ENCODE results near the gene CRYBA2. TPM values are rescaled to one million over a fixed set of nuclear protein-coding genes. Genes with fewer than 3 reads are reported as not detected.

CRYBA2 gene
- polyA plus RNA-seq, 4 donors: 1.3 to 37.0 (median 4.6) TPM

- Histone ChIP-seq H3K9me3 (ENCODE audit: control insufficient read depth in 2 of 2, insufficient read depth in 1 of 2, low read depth in 1 of 2, low read length in 1 of 2) (peaks cover 0 to 2% of the 10 kb centered on the region in 2 donors), H3K27ac (ENCODE audit: low read depth in 1 of 3, low read length in 2 of 3) (no peak overlapping the region), H3K36me3 (ENCODE audit: control insufficient read depth in 3 of 3, insufficient read depth in 2 of 3, low read depth in 1 of 3, low read length in 3 of 3) (no peaks in the 10 kb centered on the region), H3K4me1 (ENCODE audit: control insufficient read depth in 3 of 3, insufficient read depth in 2 of 3, low read depth in 1 of 3, low read length in 2 of 3) (peaks cover 4 to 23% (median 4%) of the 10 kb centered on the region in 3 donors), H3K4me3 (ENCODE audit: low read depth in 1 of 3, low read length in 3 of 3) (peak overlapping the region in 1 of 3 donors; percentile 29), H3K27me3 (ENCODE audit: control insufficient read depth in 3 of 3, insufficient read depth in 3 of 3, low read length in 3 of 3) (peaks cover 11 to 94% (median 55%) of the 10 kb centered on the region in 3 donors)
- WGBS, 3 donors: 1 to 2% (median 2%) methylated on average over 29 to 46 of the region's 46 CpGs
- DNase-seq (no peak), FAIRE-seq (no peak)
Observed at GRCh38 chr2:218981390-218981880, 11.8 kb downstream of the CRYBA2 start.

GRCh38 chr2:218980735-218981389, 12.4 kb downstream of the CRYBA2 start:
- H3K4me3 ChIP-seq (ENCODE audit: low read depth in 1 of 3, low read length in 3 of 3): peak overlapping the region in 1 of 3 donors; percentile 29
- no peaks in the 10 kb centered on the region for H3K36me3 ChIP-seq (ENCODE audit: control insufficient read depth in 3 of 3, insufficient read depth in 2 of 3, low read depth in 1 of 3, low read length in 3 of 3)
- WGBS, 3 donors: 3 to 8% (median 5%) methylated on average over 15 to 26 of the region's 26 CpGs
- H3K4me1 ChIP-seq (ENCODE audit: control insufficient read depth in 3 of 3, insufficient read depth in 2 of 3, low read depth in 1 of 3, low read length in 2 of 3): peaks cover 5 to 24% (median 6%) of the 10 kb centered on the region in 3 donors
- peaks cover 0 to 2% of the 10 kb centered on the region in 2 donors for H3K9me3 ChIP-seq (ENCODE audit: control insufficient read depth in 2 of 2, insufficient read depth in 1 of 2, low read depth in 1 of 2, low read length in 1 of 2)
- FAIRE-seq: no peak
- H3K27ac ChIP-seq (ENCODE audit: low read depth in 1 of 3, low read length in 2 of 3): no peak overlapping the region
- no peak for DNase-seq
- peaks cover 11 to 93% (median 50%) of the 10 kb centered on the region in 3 donors for H3K27me3 ChIP-seq (ENCODE audit: control insufficient read depth in 3 of 3, insufficient read depth in 3 of 3, low read length in 3 of 3)

DNA sequence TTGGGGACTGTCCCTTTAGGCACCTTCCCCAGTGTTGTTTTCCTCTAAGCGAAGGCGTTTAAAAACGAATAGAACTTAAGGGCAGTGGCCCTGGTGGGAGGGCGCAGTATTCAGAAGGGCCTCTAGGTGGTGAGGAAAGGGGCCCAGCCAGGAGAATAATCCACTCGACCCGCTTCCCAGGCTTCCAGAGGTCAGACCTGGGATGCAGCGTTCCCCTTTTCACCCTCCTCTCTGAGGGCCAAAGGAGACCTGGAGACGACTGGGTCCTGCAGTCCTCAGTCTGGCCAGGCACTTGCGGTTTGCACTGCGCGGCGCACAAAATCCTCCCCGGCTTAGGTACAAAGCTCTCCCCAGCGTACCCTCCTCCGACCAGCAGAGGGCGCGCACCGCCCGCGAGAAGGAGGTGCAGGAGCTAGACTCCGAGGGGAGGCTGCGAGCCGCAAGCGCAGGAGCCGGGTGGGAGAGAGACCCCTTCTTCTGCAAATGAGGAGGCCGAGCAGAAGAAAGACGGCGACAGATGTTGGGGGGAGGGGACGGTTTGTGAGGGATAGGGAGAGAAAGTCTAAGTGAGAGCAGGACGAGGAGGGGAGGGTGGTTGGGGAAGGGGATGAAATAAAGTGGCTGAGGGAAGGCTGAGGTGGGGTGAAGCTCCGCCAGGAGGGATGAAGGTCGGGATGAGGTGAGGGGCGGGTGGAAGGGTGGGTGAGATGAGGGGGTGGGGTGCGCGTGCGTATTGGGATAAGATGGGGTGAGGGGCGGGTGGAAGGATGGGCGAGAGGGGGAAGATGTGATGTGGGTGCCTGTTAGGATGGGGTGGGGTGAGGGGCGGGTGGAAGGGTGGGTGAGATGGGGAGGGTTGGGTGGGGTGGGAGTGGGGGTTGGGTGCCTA, 13.1 kb downstream of the CRYBA2 start:
- H3K27me3 ChIP-seq (ENCODE audit: control insufficient read depth in 3 of 3, insufficient read depth in 3 of 3, low read length in 3 of 3): peaks cover 11 to 92% (median 45%) of the 10 kb centered on the region in 3 donors
- H3K4me3 ChIP-seq (ENCODE audit: low read depth in 1 of 3, low read length in 3 of 3): no peak overlapping the region
- WGBS, 3 donors: 2 to 4% (median 3%) methylated on average over 32 to 39 of the region's 39 CpGs
- no peak for FAIRE-seq
- no peak overlapping the region for H3K27ac ChIP-seq (ENCODE audit: low read depth in 1 of 3, low read length in 2 of 3)
- H3K9me3 ChIP-seq (ENCODE audit: control insufficient read depth in 2 of 2, insufficient read depth in 1 of 2, low read depth in 1 of 2, low read length in 1 of 2): peaks cover 0 to 2% of the 10 kb centered on the region in 2 donors
- DNase-seq: peak; percentile 84 to 94
- no peaks in the 10 kb centered on the region for H3K36me3 ChIP-seq (ENCODE audit: control insufficient read depth in 3 of 3, insufficient read depth in 2 of 3, low read depth in 1 of 3, low read length in 3 of 3)
- peaks cover 5 to 29% (median 8%) of the 10 kb centered on the region in 3 donors for H3K4me1 ChIP-seq (ENCODE audit: control insufficient read depth in 3 of 3, insufficient read depth in 2 of 3, low read depth in 1 of 3, low read length in 2 of 3)

- no peak for FAIRE-seq
Observed at GRCh38 chr2:218975060-218975777, 18.0 kb downstream of the CRYBA2 start.

DNA sequence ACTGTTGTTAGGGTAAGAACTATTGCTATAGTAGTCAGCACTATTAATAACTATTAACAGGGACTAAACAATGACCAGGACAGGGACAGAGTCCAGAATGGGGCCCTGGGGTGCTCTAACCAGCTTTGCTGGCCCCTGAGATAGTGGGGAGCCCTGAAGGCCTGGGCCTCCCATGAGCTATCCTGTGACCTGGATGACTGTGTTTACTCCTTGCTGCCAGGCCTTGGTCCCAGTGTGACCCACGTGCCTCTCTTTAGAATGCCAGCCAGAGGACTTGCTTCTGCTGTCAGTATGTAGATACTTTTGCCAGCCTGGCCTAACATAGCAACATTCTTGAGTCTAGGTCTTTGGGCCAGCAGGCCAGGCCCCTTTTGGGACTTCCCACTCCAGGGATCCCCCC, 22.3 kb downstream of the CRYBA2 start:
- Histone ChIP-seq H3K27ac (ENCODE audit: low read depth in 1 of 3, low read length in 2 of 3) (peak overlapping the region in 1 of 3 donors; percentile 57), H3K9me3 (ENCODE audit: control insufficient read depth in 2 of 2, insufficient read depth in 1 of 2, low read depth in 1 of 2, low read length in 1 of 2) (no peaks in the 10 kb centered on the region), H3K4me3 (ENCODE audit: low read depth in 1 of 3, low read length in 3 of 3) (no peak overlapping the region), H3K36me3 (ENCODE audit: control insufficient read depth in 3 of 3, insufficient read depth in 2 of 3, low read depth in 1 of 3, low read length in 3 of 3) (no peaks in the 10 kb centered on the region), H3K27me3 (ENCODE audit: control insufficient read depth in 3 of 3, insufficient read depth in 3 of 3, low read length in 3 of 3) (peaks cover 0 to 32% (median 6%) of the 10 kb centered on the region in 3 donors), H3K4me1 (ENCODE audit: control insufficient read depth in 3 of 3, insufficient read depth in 2 of 3, low read depth in 1 of 3, low read length in 2 of 3) (peaks cover 0 to 14% (median 2%) of the 10 kb centered on the region in 3 donors)
- DNase-seq (peak in 1 of 2 donors; percentile 55), FAIRE-seq (no peak)
- WGBS, 3 donors: 22 to 33% (median 22%) methylated on average over 1 of the region's 1 CpG

More at GRCh38 chr2:218975060-218975777, 18.0 kb downstream of the CRYBA2 start:
- H3K4me3 ChIP-seq (ENCODE audit: low read depth in 1 of 3, low read length in 3 of 3): no peak overlapping the region
- WGBS, 3 donors: 42 to 54% (median 44%) methylated on average over 4 of the region's 4 CpGs
- H3K36me3 ChIP-seq (ENCODE audit: control insufficient read depth in 3 of 3, insufficient read depth in 2 of 3, low read depth in 1 of 3, low read length in 3 of 3): no peaks in the 10 kb centered on the region
- H3K4me1 ChIP-seq (ENCODE audit: control insufficient read depth in 3 of 3, insufficient read depth in 2 of 3, low read depth in 1 of 3, low read length in 2 of 3): peaks cover 4 to 14% (median 5%) of the 10 kb centered on the region in 3 donors
- peak; percentile 70 to 98 for DNase-seq
- H3K27ac ChIP-seq (ENCODE audit: low read depth in 1 of 3, low read length in 2 of 3): peak overlapping the region in 2 of 3 donors; percentile 52 to 79
- H3K27me3 ChIP-seq (ENCODE audit: control insufficient read depth in 3 of 3, insufficient read depth in 3 of 3, low read length in 3 of 3): peaks cover 0 to 73% (median 10%) of the 10 kb centered on the region in 3 donors
- H3K9me3 ChIP-seq (ENCODE audit: control insufficient read depth in 2 of 2, insufficient read depth in 1 of 2, low read depth in 1 of 2, low read length in 1 of 2): no peaks in the 10 kb centered on the region

- WGBS, 3 donors: 28 to 42% (median 36%) methylated on average over 5 of the region's 5 CpGs
Observed at GRCh38 chr2:218964041-218964771, 29.0 kb downstream of the CRYBA2 start.

DNA sequence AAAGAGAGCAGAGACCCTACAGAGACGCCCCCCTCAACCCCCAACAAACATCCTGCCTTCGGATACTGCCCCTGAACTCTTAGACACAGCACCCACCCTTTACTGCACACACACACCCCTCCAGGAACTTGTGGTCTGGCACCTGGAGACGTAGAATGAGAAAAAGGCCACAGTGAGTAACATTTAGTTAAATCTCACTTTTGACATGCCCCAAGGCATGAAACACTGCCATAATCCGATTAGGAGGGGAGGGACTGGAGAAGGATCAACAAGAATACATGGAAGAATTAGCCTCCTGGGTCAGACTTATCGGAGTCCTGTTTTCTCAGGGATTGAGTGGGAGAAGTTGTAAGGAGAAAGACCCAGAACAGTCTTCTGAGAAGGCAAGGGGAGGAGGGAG, 29.6 kb downstream of the CRYBA2 start:
- DNase-seq (no peak), FAIRE-seq (no peak)
- Histone ChIP-seq H3K4me1 (ENCODE audit: control insufficient read depth in 3 of 3, insufficient read depth in 2 of 3, low read depth in 1 of 3, low read length in 2 of 3) (peaks cover 0 to 4% (median 0%) of the 10 kb centered on the region in 3 donors), H3K27ac (ENCODE audit: low read depth in 1 of 3, low read length in 2 of 3) (peak overlapping the region in 1 of 3 donors; percentile 59), H3K36me3 (ENCODE audit: control insufficient read depth in 3 of 3, insufficient read depth in 2 of 3, low read depth in 1 of 3, low read length in 3 of 3) (no peaks in the 10 kb centered on the region), H3K9me3 (ENCODE audit: control insufficient read depth in 2 of 2, insufficient read depth in 1 of 2, low read depth in 1 of 2, low read length in 1 of 2) (no peaks in the 10 kb centered on the region), H3K4me3 (ENCODE audit: low read depth in 1 of 3, low read length in 3 of 3) (no peak overlapping the region), H3K27me3 (ENCODE audit: control insufficient read depth in 3 of 3, insufficient read depth in 3 of 3, low read length in 3 of 3) (peaks cover 9 to 66% (median 44%) of the 10 kb centered on the region in 3 donors)
- 10 to 14% (median 12%) methylated on average over 5 of the region's 5 CpGs for WGBS, 3 donors

More at GRCh38 chr2:218964041-218964771, 29.0 kb downstream of the CRYBA2 start:
- no peaks in the 10 kb centered on the region for H3K9me3 ChIP-seq (ENCODE audit: control insufficient read depth in 2 of 2, insufficient read depth in 1 of 2, low read depth in 1 of 2, low read length in 1 of 2)
- no peaks in the 10 kb centered on the region for H3K36me3 ChIP-seq (ENCODE audit: control insufficient read depth in 3 of 3, insufficient read depth in 2 of 3, low read depth in 1 of 3, low read length in 3 of 3)
- peak overlapping the region in 1 of 3 donors; percentile 59 for H3K27ac ChIP-seq (ENCODE audit: low read depth in 1 of 3, low read length in 2 of 3)
- H3K27me3 ChIP-seq (ENCODE audit: control insufficient read depth in 3 of 3, insufficient read depth in 3 of 3, low read length in 3 of 3): peaks cover 9 to 60% (median 38%) of the 10 kb centered on the region in 3 donors
- peaks cover 0 to 4% (median 0%) of the 10 kb centered on the region in 3 donors for H3K4me1 ChIP-seq (ENCODE audit: control insufficient read depth in 3 of 3, insufficient read depth in 2 of 3, low read depth in 1 of 3, low read length in 2 of 3)
- H3K4me3 ChIP-seq (ENCODE audit: low read depth in 1 of 3, low read length in 3 of 3): no peak overlapping the region
- DNase-seq (no peak), FAIRE-seq (no peak)
